ENCODE data around the gene HDDC2. TPM values are rescaled to one million over a fixed set of nuclear protein-coding genes. Genes with fewer than 3 reads are reported as not detected.

HDDC2 gene
- total and polyA plus RNA-seq, 4 donors = 34.6 to 72.3 (median 58.5) TPM

DNA sequence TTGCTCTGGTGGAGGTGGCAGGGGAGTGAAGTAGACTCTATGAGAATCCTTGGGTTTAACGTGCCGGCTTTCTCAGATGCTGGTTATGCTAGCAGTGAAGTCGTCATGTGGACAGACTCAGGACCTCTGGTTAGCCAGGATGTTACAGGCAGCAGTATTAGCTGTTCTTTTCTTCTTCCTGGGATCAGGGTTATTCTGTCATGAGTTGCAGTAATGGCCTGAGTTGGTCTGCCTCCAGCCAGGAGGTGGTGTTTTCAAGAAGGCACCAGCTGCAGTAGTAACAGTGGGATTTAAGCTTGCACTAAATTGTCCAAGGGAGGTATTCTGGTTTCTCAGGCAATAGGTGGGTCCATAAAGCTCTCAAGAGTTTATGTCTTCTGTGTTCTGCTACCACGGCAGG lies 56.7 kb downstream of the HDDC2 start:
- no peak overlapping the region for H3K27ac ChIP-seq (ENCODE audit: low read depth in 1 of 2, low read length in 1 of 2)
- ATAC-seq (ENCODE audit: insufficient read depth, low FRiP score) (no peak), DNase-seq (no peak)
- H3K9ac ChIP-seq (ENCODE audit: insufficient read depth in 1 of 2, low read length in 2 of 2) = no peak overlapping the region
- peaks cover 0 to 2% (median under 1%) of the 10 kb centered on the region in 4 donors for H3K9me3 ChIP-seq (ENCODE audit: control insufficient read depth in 4 of 4, insufficient read depth in 3 of 4, low read length in 3 of 4)
- no peaks in the 10 kb centered on the region for H3K36me3 ChIP-seq (ENCODE audit: control insufficient read depth in 4 of 4, insufficient read depth in 4 of 4, low read length in 4 of 4)
- no peak overlapping the region for H3K4me3 ChIP-seq
- H3K4me1 ChIP-seq (ENCODE audit: control insufficient read depth in 5 of 5, insufficient read depth in 5 of 5, low read length in 5 of 5) = peaks cover 0 to 3% (median 0%) of the 10 kb centered on the region in 5 donors
- TF ChIP-seq, protein P1, sequence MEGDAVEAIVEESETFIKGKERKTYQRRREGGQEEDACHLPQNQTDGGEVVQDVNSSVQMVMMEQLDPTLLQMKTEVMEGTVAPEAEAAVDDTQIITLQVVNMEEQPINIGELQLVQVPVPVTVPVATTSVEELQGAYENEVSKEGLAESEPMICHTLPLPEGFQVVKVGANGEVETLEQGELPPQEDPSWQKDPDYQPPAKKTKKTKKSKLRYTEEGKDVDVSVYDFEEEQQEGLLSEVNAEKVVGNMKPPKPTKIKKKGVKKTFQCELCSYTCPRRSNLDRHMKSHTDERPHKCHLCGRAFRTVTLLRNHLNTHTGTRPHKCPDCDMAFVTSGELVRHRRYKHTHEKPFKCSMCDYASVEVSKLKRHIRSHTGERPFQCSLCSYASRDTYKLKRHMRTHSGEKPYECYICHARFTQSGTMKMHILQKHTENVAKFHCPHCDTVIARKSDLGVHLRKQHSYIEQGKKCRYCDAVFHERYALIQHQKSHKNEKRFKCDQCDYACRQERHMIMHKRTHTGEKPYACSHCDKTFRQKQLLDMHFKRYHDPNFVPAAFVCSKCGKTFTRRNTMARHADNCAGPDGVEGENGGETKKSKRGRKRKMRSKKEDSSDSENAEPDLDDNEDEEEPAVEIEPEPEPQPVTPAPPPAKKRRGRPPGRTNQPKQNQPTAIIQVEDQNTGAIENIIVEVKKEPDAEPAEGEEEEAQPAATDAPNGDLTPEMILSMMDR (IDR thresholded peaks at IDR 0.05; ENCODE audit: control extremely low read depth, extremely low read depth) = no peak
- 91 to 93% methylated on average over 4 of the region's 4 CpGs for WGBS, 2 donors
- no peaks in the 10 kb centered on the region for H3K27me3 ChIP-seq (ENCODE audit: control insufficient read depth in 3 of 3, insufficient read depth in 3 of 3, low read length in 2 of 3)

DNA sequence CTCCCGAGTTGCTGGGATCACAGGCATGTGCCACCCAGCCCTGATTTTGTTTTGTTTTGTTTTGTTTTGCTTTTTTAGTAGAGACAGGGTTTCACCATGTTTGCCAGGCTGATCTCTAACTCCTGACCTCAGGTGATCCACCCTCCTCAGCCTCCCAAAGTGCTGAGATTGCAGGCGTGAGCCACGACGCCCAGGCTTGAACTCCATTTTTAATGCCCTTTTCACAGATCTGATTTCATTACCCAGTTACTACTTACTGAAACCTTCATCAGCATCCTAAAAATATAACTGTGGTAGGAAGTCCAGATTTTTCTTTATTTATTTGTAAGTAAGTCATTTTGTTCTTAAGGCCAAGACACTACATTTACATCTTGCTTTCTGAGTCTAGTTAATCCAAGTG lies 64.0 kb downstream of the HDDC2 start:
- Histone ChIP-seq H3K36me3 (ENCODE audit: control insufficient read depth in 4 of 4, insufficient read depth in 4 of 4, low read length in 4 of 4) (no peaks in the 10 kb centered on the region), H3K9me3 (ENCODE audit: control insufficient read depth in 4 of 4, insufficient read depth in 3 of 4, low read length in 3 of 4) (no peaks in the 10 kb centered on the region), H3K27me3 (ENCODE audit: control insufficient read depth in 3 of 3, insufficient read depth in 3 of 3, low read length in 2 of 3) (no peaks in the 10 kb centered on the region), H3K9ac (ENCODE audit: insufficient read depth in 1 of 2, low read length in 2 of 2) (no peak overlapping the region), H3K4me3 (no peak overlapping the region), H3K27ac (ENCODE audit: low read depth in 1 of 2, low read length in 1 of 2) (no peak overlapping the region), H3K4me1 (ENCODE audit: control insufficient read depth in 5 of 5, insufficient read depth in 5 of 5, low read length in 5 of 5) (peaks cover 0 to 2% (median 0%) of the 10 kb centered on the region in 5 donors)
- DNase-seq (no peak), ATAC-seq (ENCODE audit: insufficient read depth, low FRiP score) (no peak)
- WGBS, 2 donors = 91 to 94% methylated on average over 4 of the region's 4 CpGs
- TF ChIP-seq, protein P1 (IDR thresholded peaks at IDR 0.05; ENCODE audit: control extremely low read depth, extremely low read depth) = no peak

DNA sequence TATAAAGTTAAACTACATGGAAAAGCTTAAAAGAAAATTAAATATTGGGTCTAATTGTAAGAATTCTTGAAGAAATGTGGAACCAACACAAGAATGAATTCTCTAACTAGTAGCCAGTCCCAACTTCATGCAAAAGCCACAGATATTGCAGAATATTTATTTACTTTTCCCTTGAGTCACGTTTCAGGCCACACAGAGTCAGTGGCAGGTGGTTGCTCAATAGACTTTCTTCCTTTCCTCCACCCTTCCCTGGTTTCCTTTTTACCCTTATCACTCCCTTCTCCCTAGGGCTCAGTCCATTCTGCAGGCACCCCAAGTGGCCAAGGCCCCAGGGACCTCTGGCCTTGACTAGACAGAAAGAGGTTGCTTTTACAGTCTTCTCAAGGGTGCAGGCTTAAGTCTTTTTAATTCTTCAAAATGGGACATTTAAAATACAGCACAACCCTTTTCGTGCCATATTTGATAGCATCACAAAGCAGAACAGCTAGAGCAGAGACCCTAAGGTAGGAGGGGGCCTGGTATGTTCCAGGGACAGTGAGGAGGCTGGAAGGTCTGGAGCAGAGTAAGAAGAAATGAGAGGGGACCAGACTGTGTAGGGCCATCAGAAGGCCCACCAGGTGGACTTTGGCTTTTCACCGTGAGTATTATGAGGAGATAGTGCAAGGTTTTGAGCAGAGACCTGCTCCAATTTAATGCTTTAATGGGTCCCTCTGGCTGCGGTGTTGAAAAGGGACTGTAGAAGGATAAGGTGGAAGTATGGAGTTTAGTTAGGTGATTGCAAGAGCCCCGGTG lies 65.0 kb downstream of the HDDC2 start:
- 81 to 82% methylated on average over 5 of the region's 5 CpGs for WGBS, 2 donors
- Histone ChIP-seq H3K27me3 (ENCODE audit: control insufficient read depth in 3 of 3, insufficient read depth in 3 of 3, low read length in 2 of 3) (no peaks in the 10 kb centered on the region), H3K4me1 (ENCODE audit: control insufficient read depth in 5 of 5, insufficient read depth in 5 of 5, low read length in 5 of 5) (peaks cover 0 to 2% (median 0%) of the 10 kb centered on the region in 5 donors), H3K27ac (ENCODE audit: low read depth in 1 of 2, low read length in 1 of 2) (no peak overlapping the region), H3K4me3 (no peak overlapping the region), H3K36me3 (ENCODE audit: control insufficient read depth in 4 of 4, insufficient read depth in 4 of 4, low read length in 4 of 4) (no peaks in the 10 kb centered on the region), H3K9me3 (ENCODE audit: control insufficient read depth in 4 of 4, insufficient read depth in 3 of 4, low read length in 3 of 4) (no peaks in the 10 kb centered on the region), H3K9ac (ENCODE audit: insufficient read depth in 1 of 2, low read length in 2 of 2) (no peak overlapping the region)
- DNase-seq (no peak), ATAC-seq (ENCODE audit: insufficient read depth, low FRiP score) (no peak)
- TF ChIP-seq, protein P1 (IDR thresholded peaks at IDR 0.05; ENCODE audit: control extremely low read depth, extremely low read depth) = no peak
